ENCODE measurements around the gene OR8A1.

OR8A1 gene

DNA sequence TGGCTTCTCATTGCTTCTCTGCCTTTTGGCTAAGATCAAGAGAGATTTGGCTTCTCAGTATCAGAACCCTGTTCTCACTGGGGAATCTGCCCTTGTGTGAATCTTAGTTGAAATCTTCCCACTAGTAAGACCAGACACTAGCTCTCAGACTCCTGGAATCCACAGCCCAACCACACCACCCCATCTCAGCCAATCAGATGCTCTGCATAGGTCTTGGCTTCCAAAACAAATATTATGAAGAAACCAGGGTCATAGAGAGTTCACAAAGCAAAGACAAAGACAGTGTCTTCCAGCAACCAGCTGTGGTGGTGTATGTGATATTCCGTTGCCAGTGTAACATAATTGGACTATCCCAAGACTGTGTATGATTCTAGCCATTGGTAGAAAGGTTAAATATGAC lies 31.8 kb upstream of the OR8A1 start:
- H3K9ac ChIP-seq (ENCODE audit: low read length), result no peak overlapping the region
- TF ChIP-seq, protein P1, sequence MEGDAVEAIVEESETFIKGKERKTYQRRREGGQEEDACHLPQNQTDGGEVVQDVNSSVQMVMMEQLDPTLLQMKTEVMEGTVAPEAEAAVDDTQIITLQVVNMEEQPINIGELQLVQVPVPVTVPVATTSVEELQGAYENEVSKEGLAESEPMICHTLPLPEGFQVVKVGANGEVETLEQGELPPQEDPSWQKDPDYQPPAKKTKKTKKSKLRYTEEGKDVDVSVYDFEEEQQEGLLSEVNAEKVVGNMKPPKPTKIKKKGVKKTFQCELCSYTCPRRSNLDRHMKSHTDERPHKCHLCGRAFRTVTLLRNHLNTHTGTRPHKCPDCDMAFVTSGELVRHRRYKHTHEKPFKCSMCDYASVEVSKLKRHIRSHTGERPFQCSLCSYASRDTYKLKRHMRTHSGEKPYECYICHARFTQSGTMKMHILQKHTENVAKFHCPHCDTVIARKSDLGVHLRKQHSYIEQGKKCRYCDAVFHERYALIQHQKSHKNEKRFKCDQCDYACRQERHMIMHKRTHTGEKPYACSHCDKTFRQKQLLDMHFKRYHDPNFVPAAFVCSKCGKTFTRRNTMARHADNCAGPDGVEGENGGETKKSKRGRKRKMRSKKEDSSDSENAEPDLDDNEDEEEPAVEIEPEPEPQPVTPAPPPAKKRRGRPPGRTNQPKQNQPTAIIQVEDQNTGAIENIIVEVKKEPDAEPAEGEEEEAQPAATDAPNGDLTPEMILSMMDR (IDR thresholded peaks at IDR 0.05; ENCODE audit: low read length), result no peak
- H3K27ac ChIP-seq (ENCODE audit: low read depth, low read length, poor library complexity, severe bottlenecking), result no peak overlapping the region
- no peak overlapping the region for H3K4me2 ChIP-seq (ENCODE audit: low read length)
- no peaks in the 10 kb centered on the region for H3K36me3 ChIP-seq (ENCODE audit: insufficient read depth, low read length)
- H3K9me2 ChIP-seq (ENCODE audit: low read depth, low read length), result no peaks in the 10 kb centered on the region
- no peaks in the 10 kb centered on the region for H3K27me3 ChIP-seq (ENCODE audit: insufficient read depth, low read length)
- no peak overlapping the region for H2AFZ ChIP-seq (ENCODE audit: low read length)
- no peaks in the 10 kb centered on the region for H4K20me1 ChIP-seq (ENCODE audit: insufficient read depth, low read length)
- H3K9me3 ChIP-seq (ENCODE audit: low read length), result no peaks in the 10 kb centered on the region
- no peaks in the 10 kb centered on the region for H3K4me1 ChIP-seq (ENCODE audit: insufficient read depth, low read length, severe bottlenecking)
- no peak overlapping the region for H3K4me3 ChIP-seq (ENCODE audit: low read depth, low read length, poor library complexity, severe bottlenecking)
- no peaks in the 10 kb centered on the region for H3K79me2 ChIP-seq (ENCODE audit: insufficient read depth, low read length)
- H3F3A ChIP-seq (ENCODE audit: insufficient read depth, low read length), result no peaks in the 10 kb centered on the region

DNA sequence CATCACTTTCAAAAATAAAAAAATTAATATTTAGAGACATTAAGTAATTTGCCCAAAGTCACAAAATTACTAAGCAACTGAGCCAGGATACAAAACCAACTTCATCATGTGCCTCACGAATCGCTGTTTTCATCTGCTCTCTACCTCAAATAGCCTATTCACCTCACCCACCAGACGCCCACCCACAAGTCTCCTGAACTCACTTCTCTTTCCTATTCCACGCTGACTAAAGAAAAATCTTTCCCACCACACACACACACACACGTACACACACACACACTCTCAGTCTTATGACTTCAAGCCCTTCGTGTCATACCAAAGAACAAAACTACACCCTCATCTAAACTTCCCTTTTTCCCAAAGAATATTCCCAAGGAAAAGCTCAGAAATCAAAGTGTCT lies 28.6 kb upstream of the OR8A1 start:
- H3K9me2 ChIP-seq (ENCODE audit: low read depth, low read length), result no peaks in the 10 kb centered on the region
- H3K9me3 ChIP-seq (ENCODE audit: low read length), result no peaks in the 10 kb centered on the region
- no peaks in the 10 kb centered on the region for H3K4me1 ChIP-seq (ENCODE audit: insufficient read depth, low read length, severe bottlenecking)
- no peaks in the 10 kb centered on the region for H3K36me3 ChIP-seq (ENCODE audit: insufficient read depth, low read length)
- H3K27me3 ChIP-seq (ENCODE audit: insufficient read depth, low read length), result no peaks in the 10 kb centered on the region
- H4K20me1 ChIP-seq (ENCODE audit: insufficient read depth, low read length), result no peaks in the 10 kb centered on the region
- H3K4me2 ChIP-seq (ENCODE audit: low read length), result no peak overlapping the region
- no peak overlapping the region for H3K9ac ChIP-seq (ENCODE audit: low read length)
- H3K79me2 ChIP-seq (ENCODE audit: insufficient read depth, low read length), result no peaks in the 10 kb centered on the region
- H3K27ac ChIP-seq (ENCODE audit: low read depth, low read length, poor library complexity, severe bottlenecking), result no peak overlapping the region
- H2AFZ ChIP-seq (ENCODE audit: low read length), result no peak overlapping the region
- no peak overlapping the region for H3K4me3 ChIP-seq (ENCODE audit: low read depth, low read length, poor library complexity, severe bottlenecking)
- H3F3A ChIP-seq (ENCODE audit: insufficient read depth, low read length), result no peaks in the 10 kb centered on the region
- TF ChIP-seq, protein P1 (IDR thresholded peaks at IDR 0.05; ENCODE audit: low read length), result no peak
- no peak for TF ChIP-seq EZH2 (IDR thresholded peaks at IDR 0.05; ENCODE audit: borderline replicate concordance, low read length)

DNA sequence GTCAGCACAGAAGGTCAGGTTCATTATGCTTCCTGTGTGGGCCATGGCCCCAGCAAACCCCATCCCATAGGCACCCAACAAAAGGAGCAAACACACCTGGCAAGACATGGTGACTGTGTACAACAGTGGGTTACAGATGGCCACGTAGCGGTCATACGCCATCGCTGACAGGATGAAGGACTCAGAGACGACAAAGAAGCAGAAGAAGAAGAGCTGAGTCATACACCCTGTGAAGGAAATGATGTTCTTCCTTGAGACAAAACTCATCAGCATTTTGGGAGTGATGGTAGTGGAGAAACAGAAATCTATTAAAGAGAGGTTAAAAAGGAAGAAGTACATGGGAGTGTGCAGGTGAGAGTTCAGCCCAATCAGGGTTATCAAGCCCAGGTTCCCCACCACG lies 26.7 kb upstream of the OR8A1 start:
- H3K9me2 ChIP-seq (ENCODE audit: low read depth, low read length), result no peaks in the 10 kb centered on the region
- H3K9ac ChIP-seq (ENCODE audit: low read length), result no peak overlapping the region
- no peak overlapping the region for H2AFZ ChIP-seq (ENCODE audit: low read length)
- H3K4me2 ChIP-seq (ENCODE audit: low read length), result no peak overlapping the region
- no peak for TF ChIP-seq EZH2 (IDR thresholded peaks at IDR 0.05; ENCODE audit: borderline replicate concordance, low read length)
- H4K20me1 ChIP-seq (ENCODE audit: insufficient read depth, low read length), result no peaks in the 10 kb centered on the region
- no peaks in the 10 kb centered on the region for H3K9me3 ChIP-seq (ENCODE audit: low read length)
- no peaks in the 10 kb centered on the region for H3K27me3 ChIP-seq (ENCODE audit: insufficient read depth, low read length)
- no peak overlapping the region for H3K4me3 ChIP-seq (ENCODE audit: low read depth, low read length, poor library complexity, severe bottlenecking)
- H3K79me2 ChIP-seq (ENCODE audit: insufficient read depth, low read length), result no peaks in the 10 kb centered on the region
- H3K36me3 ChIP-seq (ENCODE audit: insufficient read depth, low read length), result no peaks in the 10 kb centered on the region
- no peaks in the 10 kb centered on the region for H3F3A ChIP-seq (ENCODE audit: insufficient read depth, low read length)
- H3K27ac ChIP-seq (ENCODE audit: low read depth, low read length, poor library complexity, severe bottlenecking), result no peak overlapping the region
- no peaks in the 10 kb centered on the region for H3K4me1 ChIP-seq (ENCODE audit: insufficient read depth, low read length, severe bottlenecking)

DNA sequence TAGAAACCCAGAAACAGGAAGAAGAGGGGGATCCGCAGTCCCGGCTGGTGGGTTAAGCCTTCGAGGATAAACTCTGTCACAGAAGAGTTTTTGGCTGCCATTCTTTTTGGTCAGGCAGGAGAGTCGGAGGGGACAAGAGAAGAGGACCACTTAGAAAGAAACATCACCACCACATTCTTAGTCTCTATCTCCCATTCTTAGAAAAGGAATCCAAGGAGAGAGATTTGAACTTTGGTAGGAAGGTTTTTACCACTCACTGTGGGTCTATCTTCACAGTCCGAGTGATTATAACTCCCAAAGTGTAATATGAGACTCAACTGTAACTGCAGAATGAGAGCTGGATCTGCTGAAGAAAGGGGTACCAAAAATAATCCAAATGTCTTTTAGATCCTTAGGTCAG lies 26.2 kb upstream of the OR8A1 start, which contains the start of gene OR8B12:
Gene OR8B12, minus strand, starts transcription at position 101 of the 400 bp plus-strand sequence. Its CDS starts 0 bp downstream, at position 101.
- TF ChIP-seq, protein P1 (IDR thresholded peaks at IDR 0.05; ENCODE audit: low read length), result no peak
- no peak for TF ChIP-seq EZH2 (IDR thresholded peaks at IDR 0.05; ENCODE audit: borderline replicate concordance, low read length)
- no peaks in the 10 kb centered on the region for H3K9me3 ChIP-seq (ENCODE audit: low read length)

More for the DNA sequence above, 26.2 kb upstream of the OR8A1 start, which contains the start of gene OR8B12:
- no peaks in the 10 kb centered on the region for H3F3A ChIP-seq (ENCODE audit: insufficient read depth, low read length)
- H4K20me1 ChIP-seq (ENCODE audit: insufficient read depth, low read length), result no peaks in the 10 kb centered on the region
- no peak within 1 kb of the TSS for H3K9ac ChIP-seq (ENCODE audit: low read length)
- H3K27me3 ChIP-seq (ENCODE audit: insufficient read depth, low read length), result no peaks in the 10 kb centered on the region
- H3K9me2 ChIP-seq (ENCODE audit: low read depth, low read length), result no peaks in the 10 kb centered on the region
- no peaks in the 10 kb centered on the region for H3K36me3 ChIP-seq (ENCODE audit: insufficient read depth, low read length)
- no peaks in the 10 kb centered on the region for H3K79me2 ChIP-seq (ENCODE audit: insufficient read depth, low read length)
- H3K4me2 ChIP-seq (ENCODE audit: low read length), result no peak within 1 kb of the TSS
- H3K27ac ChIP-seq (ENCODE audit: low read depth, low read length, poor library complexity, severe bottlenecking), result no peak within 1 kb of the TSS
- no peak within 1 kb of the TSS for H2AFZ ChIP-seq (ENCODE audit: low read length)
- no peak within 1 kb of the TSS for H3K4me3 ChIP-seq (ENCODE audit: low read depth, low read length, poor library complexity, severe bottlenecking)
- H3K4me1 ChIP-seq (ENCODE audit: insufficient read depth, low read length, severe bottlenecking), result no peaks in the 10 kb centered on the region
